ENCODE data around the gene PACSIN2. TPM values are rescaled to one million over a fixed set of nuclear protein-coding genes. Genes with fewer than 3 reads are reported as not detected.

The PACSIN2 gene
- total RNA-seq, 3 donors from 2014 or later (not counting 1 experiment from before 2014, with no cell fraction given): 37.1 to 48.5 (median 47.6) TPM

DNA sequence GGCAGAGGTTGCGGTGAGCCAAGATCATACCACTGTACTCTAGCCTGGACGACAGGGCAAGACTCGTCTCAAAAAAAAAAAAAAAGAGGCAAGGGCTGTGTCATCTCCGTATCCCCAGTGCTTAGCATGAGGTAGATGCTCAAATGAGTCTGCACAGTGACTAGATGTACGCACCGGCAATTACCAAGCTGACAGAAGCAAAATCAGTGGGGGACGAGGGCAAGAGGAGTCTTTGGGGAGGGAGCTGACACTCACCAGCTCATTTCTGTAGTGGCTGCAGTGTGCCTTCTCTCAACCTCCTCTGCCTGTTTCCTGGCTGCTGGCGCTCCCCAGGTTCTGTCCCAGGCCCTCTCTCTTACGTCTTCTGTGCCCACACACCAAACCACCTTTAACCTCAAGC is 69.9 kb downstream of the PACSIN2 start:
- Histone ChIP-seq H3K4me3 (ENCODE audit: low read length) (no peak overlapping the region), H3K9me3 (ENCODE audit: control insufficient read depth, insufficient read depth, low read length) (no peaks in the 10 kb centered on the region), H3K27ac (ENCODE audit: low read length) (no peak overlapping the region), H3K27me3 (ENCODE audit: control insufficient read depth, insufficient read depth, low read length) (no peaks in the 10 kb centered on the region), H3K36me3 (ENCODE audit: control insufficient read depth, insufficient read depth, low read length) (no peaks in the 10 kb centered on the region), H3K4me1 (ENCODE audit: control insufficient read depth, insufficient read depth, low read length) (peaks cover 30% of the 10 kb centered on the region)
- Mint-ChIP-seq H3K27ac (peak overlapping the region in 1 of 2 donors; percentile 52), H3K36me3 (peaks cover 5% of the 10 kb centered on the region), H3K27me3 (ENCODE audit: low read depth in 2 of 2) (no peaks in the 10 kb centered on the region), H3K4me3 (peak overlapping the region; percentile 51), H3K9me3 (no peaks in the 10 kb centered on the region), H3K4me1 (peaks cover 41 to 49% of the 10 kb centered on the region in 2 donors)
- intact Hi-C loops (cut with micrococcal nuclease): no loop called here
- no peak for TF ChIP-seq CTCF (IDR thresholded peaks at IDR 0.05)
- WGBS (ENCODE audit: insufficient coverage): 84% methylated on average over 9 of the region's 9 CpGs
- DNase-seq (no peak), ATAC-seq (no peak)

GRCh38 chr22:42944409-42944808 is 70.5 kb downstream of the PACSIN2 start:
- peaks cover 41 to 45% of the 10 kb centered on the region in 2 donors for H3K4me1 Mint-ChIP-seq
- Histone ChIP-seq H3K9me3 (ENCODE audit: control insufficient read depth, insufficient read depth, low read length) (no peaks in the 10 kb centered on the region), H3K27ac (ENCODE audit: low read length) (no peak overlapping the region), H3K27me3 (ENCODE audit: control insufficient read depth, insufficient read depth, low read length) (no peaks in the 10 kb centered on the region), H3K4me1 (ENCODE audit: control insufficient read depth, insufficient read depth, low read length) (peaks cover 30% of the 10 kb centered on the region), H3K4me3 (ENCODE audit: low read length) (no peak overlapping the region), H3K36me3 (ENCODE audit: control insufficient read depth, insufficient read depth, low read length) (no peaks in the 10 kb centered on the region)
- no peaks in the 10 kb centered on the region for H3K9me3 Mint-ChIP-seq
- no peak for TF ChIP-seq CTCF (IDR thresholded peaks at IDR 0.05)
- no peaks in the 10 kb centered on the region for H3K27me3 Mint-ChIP-seq (ENCODE audit: low read depth in 2 of 2)
- H3K36me3 Mint-ChIP-seq: peaks cover 5% of the 10 kb centered on the region
- no peak overlapping the region for H3K27ac Mint-ChIP-seq
- WGBS (ENCODE audit: insufficient coverage): 98% methylated on average over 5 of the region's 5 CpGs
- DNase-seq (no peak), ATAC-seq (no peak)
- H3K4me3 Mint-ChIP-seq: no peak overlapping the region
- intact Hi-C loops (cut with micrococcal nuclease): no loop called here

- ATAC-seq: no peak
- Histone ChIP-seq H3K36me3 (ENCODE audit: control insufficient read depth, insufficient read depth, low read length) (no peaks in the 10 kb centered on the region), H3K4me1 (ENCODE audit: control insufficient read depth, insufficient read depth, low read length) (peaks cover 30% of the 10 kb centered on the region), H3K27me3 (ENCODE audit: control insufficient read depth, insufficient read depth, low read length) (no peaks in the 10 kb centered on the region), H3K27ac (ENCODE audit: low read length) (no peak overlapping the region), H3K4me3 (ENCODE audit: low read length) (no peak overlapping the region), H3K9me3 (ENCODE audit: control insufficient read depth, insufficient read depth, low read length) (no peaks in the 10 kb centered on the region)
- Mint-ChIP-seq H3K9me3 (no peaks in the 10 kb centered on the region), H3K27ac (no peak overlapping the region), H3K36me3 (peaks cover 5% of the 10 kb centered on the region), H3K4me3 (no peak overlapping the region), H3K27me3 (ENCODE audit: low read depth in 2 of 2) (no peaks in the 10 kb centered on the region), H3K4me1 (peaks cover 41 to 43% of the 10 kb centered on the region in 2 donors)
- 90% methylated on average over 1 of the region's 3 CpGs for WGBS (ENCODE audit: insufficient coverage)
- no peak for TF ChIP-seq CTCF (IDR thresholded peaks at IDR 0.05)
- intact Hi-C loops (cut with micrococcal nuclease): no loop called here
- DNase-seq: no peak
Measured at GRCh38 chr22:42943981-42944380, 71.0 kb downstream of the PACSIN2 start.

GRCh38 chr22:42942351-42942750 is 72.6 kb downstream of the PACSIN2 start:
- H3K4me3 Mint-ChIP-seq: no peak overlapping the region
- H3K4me1 Mint-ChIP-seq: peaks cover 41 to 47% of the 10 kb centered on the region in 2 donors
- Histone ChIP-seq H3K27me3 (ENCODE audit: control insufficient read depth, insufficient read depth, low read length) (no peaks in the 10 kb centered on the region), H3K4me1 (ENCODE audit: control insufficient read depth, insufficient read depth, low read length) (peaks cover 27% of the 10 kb centered on the region), H3K36me3 (ENCODE audit: control insufficient read depth, insufficient read depth, low read length) (no peaks in the 10 kb centered on the region), H3K27ac (ENCODE audit: low read length) (no peak overlapping the region), H3K9me3 (ENCODE audit: control insufficient read depth, insufficient read depth, low read length) (no peaks in the 10 kb centered on the region), H3K4me3 (ENCODE audit: low read length) (no peak overlapping the region)
- no CpG with 5 or more reads among the region's 2 CpGs for WGBS (ENCODE audit: insufficient coverage)
- no peaks in the 10 kb centered on the region for H3K9me3 Mint-ChIP-seq
- intact Hi-C loops (cut with micrococcal nuclease): no loop called here
- no peak overlapping the region for H3K27ac Mint-ChIP-seq
- ATAC-seq (no peak), DNase-seq (no peak)
- TF ChIP-seq CTCF (IDR thresholded peaks at IDR 0.05): no peak
- H3K27me3 Mint-ChIP-seq (ENCODE audit: low read depth in 2 of 2): no peaks in the 10 kb centered on the region
- peaks cover 5% of the 10 kb centered on the region for H3K36me3 Mint-ChIP-seq

Data from natural killer cell (primary cell).